Mesendoderm (in vitro differentiated cells): ENCODE measurements around the gene WNK2. TPM values are rescaled to one million over a fixed set of nuclear protein-coding genes. Genes with fewer than 3 reads are reported as not detected.

Experiments used
- DNase-seq: peaks from one replicate; pipeline ENCODE4 v3.0.0; 2013
- H2AK5ac ChIP-seq: 2 replicates; pipeline ENCODE4 v1.6.1; 2013; ENCODE audit warnings: low read length, inconsistent platforms
- H2BK120ac ChIP-seq: 2 replicates; pipeline ENCODE4 v1.6.1; 2013; ENCODE audit warnings: low read depth, mild to moderate bottlenecking, low read length, moderate library complexity, mixed read lengths
- H2BK15ac ChIP-seq: replicated peaks from 2 replicates; pipeline ENCODE4 v1.6.1; 2013; ENCODE audit warnings: low read depth, mild to moderate bottlenecking, moderate library complexity
- H2BK5ac ChIP-seq: 2 replicates; pipeline ENCODE4 v1.6.1; 2013; ENCODE audit warnings: low read length, inconsistent platforms
- H3K18ac ChIP-seq: 2 replicates; pipeline ENCODE4 v1.6.1; 2013; ENCODE audit warnings: mild to moderate bottlenecking, low read length, mixed read lengths
- H3K23ac ChIP-seq: one replicate; pipeline ENCODE4 v1.6.1; 2013; ENCODE audit warnings: low read length
- H3K27ac ChIP-seq: 2 replicates; pipeline ENCODE4 v1.5.1; 2013; ENCODE audit warnings: low read depth, mild to moderate bottlenecking, inconsistent platforms, low read length, moderate library complexity
- H3K27me3 ChIP-seq: 2 replicates; pipeline ENCODE4 v1.6.1; 2013; ENCODE audit warnings: low read length, control low read depth, mild to moderate bottlenecking, inconsistent platforms; ENCODE audit not compliant: insufficient read depth, poor library complexity
- H3K36me3 ChIP-seq: 2 replicates; pipeline ENCODE4 v1.6.1; 2013; ENCODE audit warnings: low read length, inconsistent platforms; ENCODE audit not compliant: control insufficient read depth, insufficient read depth
- H3K4ac ChIP-seq: one replicate; pipeline ENCODE4 v1.6.1; 2013; ENCODE audit warnings: low read depth, mild to moderate bottlenecking, low read length, moderate library complexity
- H3K4me1 ChIP-seq: 2 replicates; pipeline ENCODE4 v1.6.1; 2013; ENCODE audit warnings: low read depth, low read length, inconsistent platforms; ENCODE audit not compliant: control insufficient read depth
- H3K4me2 ChIP-seq: 2 replicates; pipeline ENCODE4 v1.6.1; 2013; ENCODE audit warnings: low read length
- H3K4me3 ChIP-seq: 2 replicates; pipeline ENCODE4 v1.5.1; 2013; ENCODE audit warnings: mild to moderate bottlenecking, low read length
- H3K56ac ChIP-seq: one replicate; pipeline ENCODE4 v1.6.1; 2013; ENCODE audit warnings: low read length
- H3K79me1 ChIP-seq: 2 replicates; pipeline ENCODE4 v1.6.1; 2013; ENCODE audit warnings: low read length, inconsistent platforms
- H3K79me2 ChIP-seq: 2 replicates; pipeline ENCODE4 v1.6.1; 2013; ENCODE audit warnings: mild to moderate bottlenecking, low read length; ENCODE audit not compliant: control insufficient read depth, insufficient read depth
- H3K9ac ChIP-seq: 2 replicates; pipeline ENCODE4 v1.6.1; 2013; ENCODE audit warnings: low read length, inconsistent platforms
- H4K5ac ChIP-seq: one replicate; pipeline ENCODE4 v1.6.1; 2013; ENCODE audit warnings: low read length
- H4K8ac ChIP-seq: one replicate; pipeline ENCODE4 v1.6.1; 2013; ENCODE audit warnings: low read depth, mild to moderate bottlenecking, control low read depth, low read length, moderate library complexity
- WGBS: extraction: QIAGEN DNeasy Blood & Tissue Kit; methylation state at CpG from one replicate; pipeline ENCODE4 v1.1.7; 2013; ENCODE audit warnings: low lambda C conversion rate, missing lambda C conversion rate; ENCODE audit not compliant: insufficient coverage; ENCODE audit errors: extremely low coverage; 5-methylcytosine and 5-hydroxymethylcytosine counted together
- polyA plus RNA-seq, 2 experiments: library from polyadenylated mRNA; stranded (reverse); fragments of 200-250 nt; gene quantifications; one replicate each; pipeline ENCODE4 v1.2.3, GENCODE V29; 2013

Gene WNK2
- 21.9 TPM for polyA plus RNA-seq (2013, experiment 1 of 2)
- 21.3 TPM for polyA plus RNA-seq (2013, experiment 2 of 2)

DNA sequence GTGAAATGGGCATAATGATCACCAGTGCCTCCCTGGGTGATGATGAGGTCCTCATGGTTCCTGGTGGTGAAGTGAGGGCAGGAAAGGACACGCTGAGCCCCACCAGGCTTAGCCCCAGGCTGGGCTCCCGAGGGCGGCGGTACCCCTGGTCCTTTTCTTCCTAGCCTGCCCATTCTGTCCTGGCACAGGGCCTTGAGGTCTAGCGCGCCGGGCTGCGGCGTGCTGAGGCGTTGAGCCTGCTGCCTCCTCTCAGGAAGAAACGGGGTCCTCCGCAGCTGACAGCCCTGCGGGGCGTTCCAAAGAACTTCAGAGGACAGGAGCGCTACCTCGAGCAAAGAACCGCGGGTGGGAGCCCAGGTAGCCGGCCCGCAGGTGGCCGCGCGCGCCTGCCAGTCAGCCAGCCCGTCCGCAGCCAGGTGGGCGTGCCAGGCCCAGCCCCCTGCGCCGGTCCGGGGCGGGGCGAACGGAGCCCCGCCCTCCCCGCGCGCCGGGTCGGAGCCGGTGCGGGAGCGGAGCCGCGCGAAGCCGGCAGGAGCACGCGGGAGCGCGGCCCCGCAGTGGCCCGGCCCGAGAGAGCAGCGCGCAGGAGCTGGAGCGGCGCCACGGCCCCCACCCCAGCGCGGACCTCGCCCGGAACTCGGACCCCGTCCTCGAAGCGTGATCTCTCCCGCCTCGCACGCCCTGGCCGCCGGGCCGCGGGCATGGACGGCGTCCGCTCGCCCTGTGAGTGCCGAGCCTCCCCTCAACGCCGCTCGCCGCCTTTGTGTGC lies at the start of gene WNK2:
Gene WNK2 (plus strand): TSS at position 477 of the 769 bp plus-strand sequence. CDS start 791 bp downstream, outside the sequence.
- H3K79me2 ChIP-seq = no peaks in the 10 kb centered on the region
- H3K4ac ChIP-seq = no peak within 1 kb of the TSS
- H4K5ac ChIP-seq = no peak within 1 kb of the TSS
- H4K8ac ChIP-seq = no peak within 1 kb of the TSS
- H2BK5ac ChIP-seq = no peak within 1 kb of the TSS
- no peak within 1 kb of the TSS for H2BK15ac ChIP-seq
- no peaks in the 10 kb centered on the region for H3K4me1 ChIP-seq
- no peaks in the 10 kb centered on the region for H3K36me3 ChIP-seq
- no peaks in the 10 kb centered on the region for H3K79me1 ChIP-seq
- H3K56ac ChIP-seq = peak within 1 kb of the TSS; percentile 85
- H3K23ac ChIP-seq = peak within 1 kb of the TSS; percentile 66
- H3K27ac ChIP-seq = no peak within 1 kb of the TSS
- H2AK5ac ChIP-seq = no peak within 1 kb of the TSS
- H3K9ac ChIP-seq = peak within 1 kb of the TSS; percentile 64
- peak within 1 kb of the TSS; percentile 74 for H3K4me2 ChIP-seq
- H3K18ac ChIP-seq = peak within 1 kb of the TSS; percentile 32
- H2BK120ac ChIP-seq = no peak within 1 kb of the TSS
- peak within 1 kb of the TSS; percentile 40 for H3K4me3 ChIP-seq
- peak; percentile 29 for DNase-seq
- H3K27me3 ChIP-seq = peaks cover 2% of the 10 kb centered on the region
- no CpG with 5 or more reads among the region's 82 CpGs for WGBS

DNA sequence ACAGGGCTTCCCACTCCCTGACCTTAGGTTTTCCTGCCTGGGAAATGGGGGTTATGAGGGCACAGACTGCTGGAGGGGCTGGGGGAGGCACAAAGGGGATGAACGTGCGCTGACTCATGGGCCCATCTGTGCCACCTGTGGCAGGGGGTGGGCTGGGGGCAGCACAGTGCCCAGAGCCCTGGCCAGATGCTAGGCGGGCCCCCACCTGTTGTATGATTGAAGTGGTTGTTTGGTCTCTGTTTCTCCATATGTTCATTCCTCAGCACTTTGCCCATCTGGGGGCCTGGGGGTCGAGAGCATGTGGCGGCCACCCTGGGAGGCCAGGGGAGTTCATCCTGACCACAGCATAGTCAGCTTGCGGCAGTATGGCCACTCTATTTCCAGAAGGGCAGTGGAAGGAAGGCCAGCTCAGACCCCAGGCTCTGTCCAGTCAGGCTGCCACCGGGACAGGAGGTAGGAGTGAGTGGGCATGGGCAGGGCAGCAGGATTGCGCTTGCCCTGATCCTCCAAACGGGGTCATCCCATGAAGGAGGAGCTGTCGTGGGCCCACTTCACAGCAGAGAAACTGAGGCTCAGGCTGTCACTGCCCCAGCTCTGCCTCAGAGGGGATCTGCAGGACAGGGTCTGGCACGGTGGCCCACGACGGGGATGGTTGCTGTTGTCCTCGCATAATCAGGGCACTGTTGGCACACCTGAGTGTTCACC lies 49.0 kb upstream of the WNK2 start:
- Histone ChIP-seq H2AK5ac (no peak overlapping the region), H3K4me1 (no peaks in the 10 kb centered on the region), H2BK120ac (no peak overlapping the region), H3K9ac (peak overlapping the region; percentile 86), H3K79me2 (no peaks in the 10 kb centered on the region), H3K4me2 (peak overlapping the region; percentile 90), H3K27me3 (no peaks in the 10 kb centered on the region), H3K27ac (no peak overlapping the region), H3K23ac (no peak overlapping the region), H3K4me3 (peak overlapping the region; percentile 8), H3K56ac (peak overlapping the region; percentile 93), H2BK15ac (no peak overlapping the region), H3K18ac (no peak overlapping the region), H3K4ac (no peak overlapping the region), H2BK5ac (no peak overlapping the region), H4K5ac (no peak overlapping the region), H3K79me1 (no peaks in the 10 kb centered on the region), H3K36me3 (no peaks in the 10 kb centered on the region), H4K8ac (no peak overlapping the region)
- no peak for DNase-seq
- no CpG with 5 or more reads among the region's 14 CpGs for WGBS

- H2BK5ac ChIP-seq = no peak overlapping the region
- H4K5ac ChIP-seq = no peak overlapping the region
- H3K27me3 ChIP-seq = no peaks in the 10 kb centered on the region
- no peaks in the 10 kb centered on the region for H3K4me1 ChIP-seq
- H3K4me3 ChIP-seq = no peak overlapping the region
- H3K9ac ChIP-seq = no peak overlapping the region
- no peak overlapping the region for H2BK120ac ChIP-seq
- no peak overlapping the region for H2AK5ac ChIP-seq
- no peaks in the 10 kb centered on the region for H3K36me3 ChIP-seq
- no peak overlapping the region for H4K8ac ChIP-seq
- H3K56ac ChIP-seq = no peak overlapping the region
- H3K23ac ChIP-seq = no peak overlapping the region
- H2BK15ac ChIP-seq = no peak overlapping the region
- H3K27ac ChIP-seq = no peak overlapping the region
- H3K79me2 ChIP-seq = no peaks in the 10 kb centered on the region
- no CpG with 5 or more reads among the region's 11 CpGs for WGBS
- H3K18ac ChIP-seq = no peak overlapping the region
- DNase-seq = no peak
- H3K4me2 ChIP-seq = no peak overlapping the region
- no peak overlapping the region for H3K4ac ChIP-seq
- no peaks in the 10 kb centered on the region for H3K79me1 ChIP-seq
Observed at GRCh38 chr9:93136011-93136440, 47.9 kb upstream of the WNK2 start.

DNA sequence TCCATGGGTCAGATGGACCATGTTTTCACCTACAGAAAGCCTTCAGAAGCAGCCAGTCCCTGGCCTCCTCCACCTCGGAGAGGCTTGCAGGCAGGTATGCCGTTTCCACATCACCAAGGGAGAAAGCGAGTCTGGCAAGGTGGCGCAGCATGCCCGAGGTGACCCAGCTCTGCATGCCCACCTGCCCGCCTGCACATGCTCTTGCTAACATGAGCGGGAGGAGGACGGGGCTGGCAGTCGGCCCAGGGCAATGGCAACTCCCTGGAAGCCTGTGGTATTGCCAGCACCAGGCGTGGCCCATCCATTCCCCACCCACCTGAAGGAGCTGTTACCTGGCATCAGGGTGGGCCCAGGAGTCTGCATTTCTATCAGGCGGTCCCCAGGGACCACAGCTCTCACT lies 46.6 kb upstream of the WNK2 start:
- H2BK15ac ChIP-seq = no peak overlapping the region
- H4K8ac ChIP-seq = no peak overlapping the region
- no peaks in the 10 kb centered on the region for H3K4me1 ChIP-seq
- H3K36me3 ChIP-seq = no peaks in the 10 kb centered on the region
- no peak overlapping the region for H3K18ac ChIP-seq
- H2BK5ac ChIP-seq = no peak overlapping the region
- no CpG with 5 or more reads among the region's 11 CpGs for WGBS
- no peak overlapping the region for H4K5ac ChIP-seq
- H3K56ac ChIP-seq = no peak overlapping the region
- H2BK120ac ChIP-seq = no peak overlapping the region
- no peak overlapping the region for H3K9ac ChIP-seq
- no peak overlapping the region for H2AK5ac ChIP-seq
- H3K27ac ChIP-seq = no peak overlapping the region
- H3K79me1 ChIP-seq = no peaks in the 10 kb centered on the region
- no peaks in the 10 kb centered on the region for H3K79me2 ChIP-seq
- H3K4me2 ChIP-seq = no peak overlapping the region
- H3K27me3 ChIP-seq = no peaks in the 10 kb centered on the region
- H3K23ac ChIP-seq = no peak overlapping the region
- no peak for DNase-seq
- no peak overlapping the region for H3K4ac ChIP-seq
- no peak overlapping the region for H3K4me3 ChIP-seq

GRCh38 chr9:93138171-93138764 lies 45.7 kb upstream of the WNK2 start:
- WGBS = no CpG with 5 or more reads among the region's 7 CpGs
- DNase-seq = no peak

More at GRCh38 chr9:93138171-93138764, 45.7 kb upstream of the WNK2 start:
- Histone ChIP-seq H3K36me3 (no peaks in the 10 kb centered on the region), H4K5ac (no peak overlapping the region), H2BK120ac (no peak overlapping the region), H3K4me1 (no peaks in the 10 kb centered on the region), H3K79me2 (no peaks in the 10 kb centered on the region), H3K56ac (no peak overlapping the region), H2BK5ac (no peak overlapping the region), H3K79me1 (no peaks in the 10 kb centered on the region), H4K8ac (no peak overlapping the region), H3K27me3 (no peaks in the 10 kb centered on the region), H3K4me3 (no peak overlapping the region), H3K4me2 (no peak overlapping the region), H3K18ac (no peak overlapping the region), H3K23ac (no peak overlapping the region), H3K27ac (no peak overlapping the region), H2AK5ac (no peak overlapping the region), H3K9ac (no peak overlapping the region), H2BK15ac (no peak overlapping the region), H3K4ac (no peak overlapping the region)
